HG03558 (cell line): ENCODE measurements around the gene ZNF518A.

Experiments used
- ATAC-seq: cut with Tn5 transposase; IDR thresholded peaks from one replicate; pipeline ENCODE4 v1.9.1; 2021; ENCODE audit warnings: moderate number of reproducible peaks; ENCODE audit not compliant: unreplicated experiment; ENCODE audit errors: extremely low read depth

Gene ZNF518A, protein sequence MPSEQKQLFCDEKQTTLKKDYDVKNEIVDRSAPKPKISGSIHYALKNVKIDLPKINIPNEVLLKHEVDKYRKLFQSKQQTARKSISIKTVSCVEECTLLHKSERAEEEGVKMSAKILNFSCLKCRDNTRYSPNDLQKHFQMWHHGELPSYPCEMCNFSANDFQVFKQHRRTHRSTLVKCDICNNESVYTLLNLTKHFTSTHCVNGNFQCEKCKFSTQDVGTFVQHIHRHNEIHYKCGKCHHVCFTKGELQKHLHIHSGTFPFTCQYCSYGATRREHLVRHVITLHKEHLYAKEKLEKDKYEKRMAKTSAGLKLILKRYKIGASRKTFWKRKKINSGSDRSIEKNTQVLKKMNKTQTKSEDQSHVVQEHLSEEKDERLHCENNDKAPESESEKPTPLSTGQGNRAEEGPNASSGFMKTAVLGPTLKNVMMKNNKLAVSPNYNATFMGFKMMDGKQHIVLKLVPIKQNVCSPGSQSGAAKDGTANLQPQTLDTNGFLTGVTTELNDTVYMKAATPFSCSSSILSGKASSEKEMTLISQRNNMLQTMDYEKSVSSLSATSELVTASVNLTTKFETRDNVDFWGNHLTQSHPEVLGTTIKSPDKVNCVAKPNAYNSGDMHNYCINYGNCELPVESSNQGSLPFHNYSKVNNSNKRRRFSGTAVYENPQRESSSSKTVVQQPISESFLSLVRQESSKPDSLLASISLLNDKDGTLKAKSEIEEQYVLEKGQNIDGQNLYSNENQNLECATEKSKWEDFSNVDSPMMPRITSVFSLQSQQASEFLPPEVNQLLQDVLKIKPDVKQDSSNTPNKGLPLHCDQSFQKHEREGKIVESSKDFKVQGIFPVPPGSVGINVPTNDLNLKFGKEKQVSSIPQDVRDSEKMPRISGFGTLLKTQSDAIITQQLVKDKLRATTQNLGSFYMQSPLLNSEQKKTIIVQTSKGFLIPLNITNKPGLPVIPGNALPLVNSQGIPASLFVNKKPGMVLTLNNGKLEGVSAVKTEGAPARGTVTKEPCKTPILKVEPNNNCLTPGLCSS (N-terminal part only)

DNA sequence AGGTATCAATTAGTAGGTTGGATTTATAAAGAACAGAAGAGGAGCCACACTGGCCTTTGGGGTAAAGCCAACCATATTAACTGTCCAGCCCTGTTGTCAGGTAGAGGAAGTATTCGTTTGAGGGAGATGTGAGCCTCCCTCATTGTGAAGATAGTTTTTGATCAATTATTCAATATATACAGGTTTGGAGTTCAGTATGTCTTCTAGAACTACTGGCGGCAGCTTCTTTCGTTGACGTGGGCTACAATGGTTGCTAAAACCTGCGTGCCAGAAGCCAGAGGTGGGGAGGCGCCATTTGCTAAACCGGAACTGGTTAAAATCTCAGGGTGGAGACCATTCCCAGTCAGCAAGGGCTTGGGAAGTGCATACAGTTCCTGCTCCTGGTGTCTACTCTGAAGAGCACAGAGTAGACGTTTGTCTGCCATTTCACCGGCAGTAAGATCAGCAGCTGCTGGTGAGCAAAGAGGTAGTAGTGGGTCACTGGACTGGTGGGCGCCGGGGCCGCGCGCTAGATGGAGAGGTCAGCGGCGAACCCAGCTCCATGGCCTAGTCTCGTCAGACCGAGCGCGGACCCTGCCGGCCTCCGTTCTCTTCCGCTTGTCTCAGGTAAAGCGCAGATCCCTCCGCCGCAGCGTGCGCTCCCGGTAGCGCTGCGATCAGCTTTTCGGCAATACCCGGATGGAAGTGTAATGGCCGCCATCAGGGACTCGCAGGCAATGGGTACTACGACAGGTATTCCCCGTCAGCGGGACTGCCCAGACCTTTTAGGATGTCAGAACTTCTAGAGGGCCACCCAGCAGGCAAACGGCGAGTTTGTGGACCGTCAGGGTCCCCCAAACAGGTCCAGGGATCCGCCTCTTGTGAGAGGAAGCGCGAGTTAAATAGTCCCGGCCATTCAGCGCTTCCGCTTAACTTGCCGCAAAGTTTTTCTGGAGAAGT, at the start of gene ZNF518A:
ZNF518A (plus strand) TSS at position 911 of the 939 bp plus-strand sequence. CDS start 26,026 bp downstream, outside the sequence.
- peak; percentile 50 for ATAC-seq

DNA sequence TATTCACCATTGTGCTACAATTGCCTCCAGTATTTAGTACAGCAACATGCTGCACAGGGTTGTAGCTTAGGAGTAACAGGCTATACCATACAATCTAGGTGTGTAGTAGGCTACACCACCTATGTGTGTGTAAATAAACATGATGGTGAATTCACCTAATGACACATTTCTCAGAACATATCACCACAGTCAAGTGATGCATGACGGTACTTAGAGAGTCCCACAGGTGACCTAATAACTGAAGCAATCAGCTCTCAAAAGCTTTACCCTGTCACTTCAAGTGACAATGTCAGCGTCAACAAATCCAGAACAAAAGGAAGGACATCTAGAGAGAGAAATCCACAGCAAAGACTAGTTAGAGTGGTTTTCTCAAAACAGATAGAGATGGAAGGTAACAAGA, 47.9 kb upstream of the ZNF518A start:
- ATAC-seq, result no peak

DNA sequence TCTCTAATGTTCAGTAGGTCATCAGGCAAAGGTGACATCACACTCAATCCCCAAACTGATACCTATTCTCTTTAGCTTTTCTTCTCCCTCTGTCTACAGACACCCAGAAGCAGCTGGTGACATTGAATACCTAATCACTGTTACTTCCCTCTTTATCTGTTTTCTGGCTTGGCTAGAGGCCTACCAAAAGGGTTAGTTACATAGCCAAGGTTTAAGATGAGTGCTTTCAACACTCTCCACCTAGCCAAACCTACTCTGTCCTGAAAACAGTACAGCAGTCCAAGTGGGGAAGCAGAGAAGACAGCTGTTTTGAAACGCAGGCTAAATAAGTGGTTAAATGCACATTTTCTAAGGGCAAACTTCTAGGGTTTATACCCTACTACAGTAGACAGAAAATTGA, 47.3 kb upstream of the ZNF518A start:
- no peak for ATAC-seq

DNA sequence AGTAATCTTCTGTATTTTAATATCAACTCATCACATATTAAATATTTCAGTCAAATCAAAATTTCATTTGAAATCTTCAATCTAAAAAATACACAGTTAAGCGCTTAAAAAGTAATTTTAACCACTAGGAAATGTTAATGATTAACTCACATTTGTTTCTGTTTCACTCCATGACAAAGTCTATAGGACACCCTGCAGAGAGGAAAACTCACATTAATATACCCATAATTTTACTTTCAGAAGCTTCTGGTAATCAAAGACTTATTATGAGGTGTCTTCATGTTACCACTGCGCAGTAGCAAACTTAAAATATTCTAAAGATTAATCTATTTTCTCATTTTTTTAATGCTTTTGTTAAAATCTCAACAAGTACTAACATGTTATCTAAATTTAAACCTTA, 41.0 kb upstream of the ZNF518A start:
- ATAC-seq, result no peak

DNA sequence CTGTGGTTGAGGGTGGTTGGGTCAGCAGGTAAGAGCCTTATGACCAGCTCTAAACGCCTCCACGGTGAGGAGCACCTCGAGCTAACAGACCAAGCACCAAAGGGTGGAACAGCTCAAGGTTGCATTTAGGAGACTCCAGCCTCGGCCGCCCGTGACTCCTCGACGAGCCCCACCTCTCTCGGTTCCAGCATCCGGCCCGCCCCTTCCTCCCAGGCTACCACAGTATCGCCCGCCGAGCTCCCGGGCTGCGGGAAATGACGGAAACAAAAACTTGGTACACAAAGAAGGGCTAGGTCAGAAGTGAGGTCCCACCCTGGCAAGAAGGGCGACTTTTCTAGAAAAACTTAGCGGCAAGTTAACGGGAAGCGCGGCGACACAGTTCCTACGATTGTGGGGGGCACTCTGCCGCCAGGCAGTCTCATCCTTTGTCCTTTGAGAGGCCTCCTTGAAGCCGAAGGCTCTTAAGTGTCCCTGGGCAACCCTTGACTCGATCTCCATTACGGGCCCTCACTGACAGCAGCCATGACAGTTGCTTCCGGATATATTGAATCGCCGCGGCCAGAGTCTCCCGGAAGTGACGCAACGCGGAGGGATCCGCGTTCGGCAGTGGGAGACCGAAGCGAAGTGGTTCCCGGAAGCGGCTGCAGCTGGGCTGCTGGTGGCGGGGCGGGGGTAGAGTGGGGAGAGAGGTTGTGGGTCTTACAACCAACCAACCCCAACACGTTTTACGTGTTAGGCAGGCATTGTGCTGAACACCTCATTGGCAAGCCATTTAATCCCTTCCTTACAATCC, 40.2 kb upstream of the ZNF518A start:
- no peak for ATAC-seq

DNA sequence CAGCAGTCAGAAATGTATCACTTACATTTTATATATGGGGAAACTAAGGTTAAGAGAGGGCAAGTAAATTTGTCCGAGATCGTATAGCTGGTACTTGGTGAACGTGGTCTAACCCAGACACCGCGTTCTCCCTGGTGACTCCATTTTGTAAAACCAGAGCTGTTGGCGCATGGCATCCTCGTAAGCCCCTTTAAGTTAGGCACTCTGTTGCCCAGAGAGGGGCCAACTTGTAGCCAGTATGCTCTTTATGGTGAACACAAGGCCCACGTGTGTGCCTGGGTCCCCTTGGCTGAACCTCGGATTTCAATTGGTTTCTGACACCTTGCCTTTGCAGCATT, 39.7 kb upstream of the ZNF518A start:
- no peak for ATAC-seq

DNA sequence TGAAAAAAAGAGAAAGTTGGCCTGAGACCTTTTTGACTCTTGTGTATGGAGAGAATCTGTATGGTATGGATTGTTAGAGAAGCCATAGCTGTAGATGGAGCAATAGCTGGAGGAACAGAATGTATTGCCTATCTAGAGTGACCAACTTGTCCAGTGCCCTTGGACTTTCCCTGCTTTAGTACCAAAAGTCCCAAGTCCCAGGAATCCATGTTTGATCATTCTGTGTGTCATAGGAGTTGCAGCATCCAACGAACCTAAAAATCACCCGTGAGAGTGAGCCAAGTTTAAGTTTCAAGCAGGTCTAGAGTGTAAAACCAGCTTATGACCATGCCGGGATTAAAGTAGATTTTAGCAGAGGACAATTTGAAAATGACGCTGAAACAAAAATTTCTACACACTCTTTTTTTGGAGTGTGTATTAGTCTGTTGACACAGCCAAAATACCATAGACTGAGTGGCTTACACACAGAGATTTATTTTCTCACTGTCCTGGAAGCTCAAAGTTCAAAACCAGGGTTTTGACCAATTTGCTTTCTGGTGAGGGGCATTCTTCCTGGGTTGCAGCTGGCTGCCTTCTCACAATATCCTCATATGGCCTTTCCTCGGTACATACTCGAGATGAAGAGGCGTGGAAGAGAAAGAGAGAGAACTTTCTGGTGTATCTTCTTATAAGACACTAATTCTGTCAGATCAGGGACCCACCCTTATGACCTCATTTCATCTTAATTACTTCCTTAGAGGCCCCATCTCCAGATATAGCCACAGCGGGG, 36.9 kb upstream of the ZNF518A start:
- ATAC-seq, result no peak

DNA sequence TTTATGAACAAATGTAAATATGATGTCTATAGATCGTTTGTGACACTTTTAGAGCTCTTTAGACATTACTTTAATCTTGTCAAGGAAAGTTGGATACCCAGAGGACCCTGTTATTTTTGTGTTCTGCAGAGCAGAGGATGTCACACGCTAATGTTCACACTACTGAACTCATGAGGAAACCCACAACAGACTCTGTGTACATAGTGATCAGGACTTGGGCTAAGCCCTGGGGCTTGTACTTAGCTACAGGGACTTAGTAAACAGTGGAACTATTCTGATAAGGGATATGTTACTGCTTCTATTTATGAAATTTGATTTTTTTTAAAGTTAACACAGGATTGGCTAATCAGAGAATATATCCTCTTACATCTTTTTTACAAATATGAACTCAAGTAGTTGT, 36.1 kb upstream of the ZNF518A start:
- ATAC-seq, result no peak

DNA sequence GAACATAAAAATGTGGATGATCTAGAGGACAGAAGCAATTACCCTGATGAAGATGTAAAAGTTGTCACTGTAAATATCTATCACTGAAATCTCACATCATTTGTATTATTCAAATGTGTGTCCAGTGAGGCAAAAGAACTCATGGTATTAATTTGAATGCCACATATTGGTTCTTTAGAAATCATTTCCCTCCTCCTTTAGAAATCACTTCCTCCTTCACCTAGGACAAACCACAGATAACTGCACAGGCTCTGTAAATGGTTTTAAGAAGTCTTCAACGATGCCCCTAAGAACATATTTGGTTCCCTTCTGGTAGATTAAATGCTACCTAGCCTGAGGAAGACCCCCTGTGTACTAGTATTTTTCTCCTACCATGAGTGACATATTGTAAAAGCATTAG, 33.1 kb upstream of the ZNF518A start:
- ATAC-seq, result no peak

DNA sequence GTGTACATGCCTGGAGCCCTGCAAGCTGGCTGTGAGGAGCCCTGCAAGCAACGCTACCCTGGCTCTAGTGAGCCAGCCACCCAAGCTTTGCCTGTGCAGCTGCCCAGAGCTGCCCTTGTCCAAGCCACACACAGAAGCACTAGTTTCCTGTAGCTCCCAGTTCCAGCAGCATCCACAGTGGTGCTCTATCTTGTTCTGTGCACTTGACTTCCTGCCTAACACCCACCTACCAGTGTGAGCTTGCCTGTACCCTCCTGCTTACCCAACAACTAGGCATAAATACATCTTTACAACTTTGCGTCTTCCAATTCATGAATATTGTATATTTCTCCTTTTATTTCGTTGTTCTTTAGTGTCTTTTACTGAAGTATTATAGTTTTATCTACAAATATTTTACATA, 32.2 kb upstream of the ZNF518A start:
- no peak for ATAC-seq

DNA sequence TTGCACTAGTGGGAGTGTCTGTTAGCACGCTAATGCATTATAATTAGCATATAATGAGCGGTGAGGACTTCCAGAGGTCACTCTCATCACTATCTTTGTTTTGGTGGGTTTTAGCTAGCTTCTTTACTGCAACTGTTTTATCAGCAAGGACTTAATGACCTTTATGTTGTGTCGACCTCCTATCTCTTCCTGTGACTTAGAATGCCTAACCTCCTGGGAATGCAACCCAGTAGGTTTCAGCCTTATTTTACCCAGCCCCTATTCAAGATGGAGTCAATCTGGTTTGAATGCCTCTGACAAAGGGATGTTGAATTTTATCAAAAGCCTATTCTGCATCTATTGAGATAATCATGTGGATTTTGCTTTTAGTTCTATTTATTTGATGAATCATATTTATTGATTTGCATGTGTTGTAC, 22.5 kb upstream of the ZNF518A start:
- ATAC-seq, result no peak

DNA sequence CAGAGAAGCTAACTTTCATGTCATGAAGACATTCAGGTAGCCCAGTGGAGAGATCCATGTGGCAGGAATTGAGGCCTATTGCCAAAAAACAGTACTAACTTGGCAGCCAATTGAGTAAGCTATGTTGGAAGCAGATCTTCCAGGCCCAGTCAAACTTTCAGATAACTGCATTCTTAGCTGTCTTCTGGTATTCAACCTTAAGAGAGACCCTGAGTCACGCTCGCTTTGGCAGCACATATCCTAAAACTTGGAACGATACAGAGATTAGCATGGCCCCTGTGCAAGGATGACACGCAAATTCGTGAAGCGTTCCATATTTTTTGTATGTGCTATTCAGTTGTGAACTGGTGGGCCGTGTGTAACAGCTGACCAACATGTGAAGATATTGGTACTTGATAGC, 17.6 kb upstream of the ZNF518A start:
- ATAC-seq, result no peak

DNA sequence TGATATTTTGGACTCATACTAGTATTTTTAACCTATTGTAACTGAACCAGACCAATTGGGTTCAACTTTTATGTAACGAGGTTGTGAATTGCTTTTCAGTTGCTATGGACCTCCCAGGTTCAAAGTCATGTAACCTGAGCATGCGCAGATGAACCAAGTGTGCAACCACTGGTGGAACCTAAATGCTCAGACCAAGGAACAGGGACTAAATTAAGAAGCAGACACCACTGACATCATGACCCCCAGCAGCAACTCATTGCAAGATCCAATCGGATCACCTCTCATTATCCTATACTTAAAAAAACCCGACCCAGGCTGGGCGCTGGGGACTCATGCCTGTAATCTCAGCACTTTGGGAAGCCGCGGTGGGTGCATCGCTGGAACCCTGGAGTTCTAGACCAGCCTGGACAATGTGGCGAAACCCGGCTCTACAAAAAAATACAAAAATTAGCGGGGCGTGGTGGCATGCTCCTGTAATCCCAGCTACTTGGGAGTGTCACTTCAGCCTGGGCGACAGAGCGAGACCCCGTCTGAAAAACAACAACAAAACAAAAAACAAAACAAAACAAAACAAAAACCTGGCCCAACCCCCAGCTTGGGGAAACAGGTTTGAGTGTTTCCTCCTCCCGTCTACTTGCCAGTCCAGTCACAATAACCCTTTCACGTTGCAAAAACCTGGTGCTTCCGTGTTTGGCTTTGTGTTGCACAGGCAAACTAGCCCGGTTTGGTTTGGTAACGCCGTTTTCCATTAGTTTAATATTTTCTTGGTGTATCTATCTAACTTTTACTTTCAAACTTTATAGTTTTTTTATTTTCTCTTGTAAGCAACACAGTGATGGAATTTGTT, 11.3 kb upstream of the ZNF518A start:
- ATAC-seq, result no peak

DNA sequence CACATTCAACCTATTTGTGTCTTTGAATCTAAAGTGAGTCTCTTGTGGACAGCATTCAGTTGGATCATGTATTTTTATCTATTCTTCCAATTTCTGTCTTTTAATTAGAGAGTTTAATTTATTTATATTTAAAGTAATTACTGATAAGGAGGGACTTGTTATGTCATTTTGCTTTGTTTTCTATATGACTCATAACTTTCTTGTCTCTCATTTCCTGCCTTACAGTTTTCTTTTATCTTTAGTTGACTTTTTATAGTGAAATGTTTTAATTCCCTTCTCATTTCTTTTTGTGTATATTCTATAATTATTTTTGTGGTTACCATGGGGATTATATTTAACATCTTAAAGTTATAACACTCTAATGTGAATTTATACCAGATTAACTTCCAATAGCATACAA, 7.3 kb upstream of the ZNF518A start:
- ATAC-seq, result no peak

DNA sequence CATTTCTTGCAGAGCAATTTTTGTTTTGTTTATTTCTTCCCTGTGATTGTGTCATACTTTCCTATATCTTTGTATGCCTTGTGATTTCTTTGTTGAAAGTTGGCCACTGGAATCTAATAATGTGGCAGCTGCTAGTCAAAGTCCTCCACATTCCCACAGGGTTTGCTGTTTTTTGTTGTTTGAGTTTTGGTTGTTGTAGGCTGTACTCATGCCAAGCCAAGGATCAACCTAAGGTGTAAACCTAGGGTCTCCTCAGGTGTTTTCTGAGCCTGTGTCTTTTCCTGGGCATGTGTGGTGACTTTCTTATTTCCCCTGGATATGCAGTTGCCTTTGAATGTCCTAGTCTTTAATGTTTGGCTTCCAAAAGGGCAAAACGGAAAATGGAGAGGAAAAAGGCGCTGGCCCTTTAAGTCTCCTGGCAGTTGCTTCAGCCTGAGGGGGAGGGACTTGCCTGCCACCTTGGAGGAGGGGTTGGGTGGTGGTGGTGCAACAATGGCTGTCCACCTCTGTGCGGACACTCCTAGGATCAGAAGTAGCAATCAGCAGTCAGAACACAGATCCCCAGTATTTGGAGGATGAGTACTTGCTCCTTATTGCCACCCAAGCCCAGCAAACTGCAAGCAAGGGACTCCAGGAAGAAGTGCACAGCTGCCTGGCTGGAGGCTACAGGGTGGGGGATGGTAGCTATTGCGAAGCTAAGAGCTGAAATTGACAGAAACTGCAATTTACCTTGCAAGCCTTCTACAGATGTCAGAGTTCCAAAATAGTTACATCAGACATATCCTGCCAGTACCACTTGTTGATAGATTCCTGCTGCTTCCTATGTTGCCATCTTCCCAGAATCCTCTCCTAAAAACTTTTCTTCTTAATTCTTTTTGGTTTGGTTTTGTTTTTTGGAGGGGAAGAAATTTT, 5.6 kb upstream of the ZNF518A start:
- ATAC-seq, result no peak

DNA sequence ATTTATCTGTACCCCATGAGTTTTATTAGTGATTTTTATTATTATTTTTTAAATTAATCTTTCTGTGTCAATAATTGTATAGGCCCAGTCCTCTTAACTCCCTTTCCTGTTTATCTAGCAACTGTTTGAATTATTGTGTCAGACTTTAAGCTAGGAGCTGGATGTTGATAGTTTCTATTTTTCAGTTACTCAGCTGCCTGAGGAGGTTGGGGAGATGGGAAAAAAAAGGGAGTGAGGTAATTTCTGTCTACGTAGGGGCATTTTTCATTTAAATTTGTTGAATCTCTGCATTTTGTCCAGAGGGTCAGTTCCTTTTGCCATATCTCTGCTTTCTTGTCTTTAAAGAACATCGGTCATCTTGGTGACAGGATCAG, 5.0 kb upstream of the ZNF518A start:
- ATAC-seq, result no peak
